H1 (cell line): Measurements from ENCODE around the gene CSTF2T. TPM values are rescaled to one million over a fixed set of nuclear protein-coding genes. Genes with fewer than 3 reads are reported as not detected.

Experiments used
- BACH1 ChIP-seq: IDR thresholded peaks from 2 replicates; pipeline ENCODE4 v1.6.1; 2012; ENCODE audit warnings: low read length, improper control_type of control experiment
- KDM1A ChIP-seq: fragments of 200-600, 300-600 bp; sonication (generic); IDR thresholded peaks from 2 replicates; pipeline ENCODE4 v1.7.1; 2016; ENCODE audit warnings: mild to moderate bottlenecking, low read length, borderline replicate concordance
- NANOG ChIP-seq: IDR thresholded peaks from 2 replicates; pipeline ENCODE4 v1.6.1; 2011; ENCODE audit warnings: low read length, low read depth, mild to moderate bottlenecking, inconsistent platforms; ENCODE audit not compliant: insufficient read depth, poor library complexity, severe bottlenecking
- SRF ChIP-seq: IDR thresholded peaks from 2 replicates; pipeline ENCODE4 v1.6.1; 2011; ENCODE audit warnings: mild to moderate bottlenecking, low read depth, low read length, moderate library complexity
- polyA plus RNA-seq, 7 experiments: library from polyadenylated mRNA; depleted of rRNA in 3 of 7; stranded (reverse) in 5 of 7; unstranded in 2 of 7; fragments of >200 nt in 5 of 7; fragments of 200-250 nt in 2 of 7; gene quantifications; 1 replicate in 5 of 7; 2 replicates in 1 of 7; 4 replicates in 1 of 7; pipeline versions ENCODE4 v1.2.1 to v1.2.3, GENCODE V29; 2011 to 2013; ENCODE audit warnings: missing spikeins in 2 of 7, mixed read lengths in 2 of 7
- total RNA-seq: library from RNA; stranded (reverse); fragmentation: NEBNext Ultra II Directional; extraction: Animal tissue kit (Norgen Biotek cat#: 25700); gene quantifications from 2 replicates; pipeline ENCODE4 v1.2.1, GENCODE V29; 2021
- TF ChIP-seq, protein P1 (sequence below), 3 experiments: IDR thresholded peaks; 1 replicate in 2 of 3; 2 replicates in 1 of 3; pipeline versions ENCODE4 v1.5.1 to v1.6.1; 2011; ENCODE audit warnings: low read length in 3 of 3, mild to moderate bottlenecking in 3 of 3, inconsistent platforms in 2 of 3, low read depth in 1 of 3, moderate library complexity in 1 of 3; ENCODE audit not compliant: insufficient read depth in 1 of 3; ENCODE audit errors: control extremely low read depth in 1 of 3

Gene CSTF2T
- total and polyA plus RNA-seq, 2 of the 8 experiments (the other 6 are each of a cell fraction or from before 2014, with no cell fraction given): 9.4 to 32.4 TPM

DNA sequence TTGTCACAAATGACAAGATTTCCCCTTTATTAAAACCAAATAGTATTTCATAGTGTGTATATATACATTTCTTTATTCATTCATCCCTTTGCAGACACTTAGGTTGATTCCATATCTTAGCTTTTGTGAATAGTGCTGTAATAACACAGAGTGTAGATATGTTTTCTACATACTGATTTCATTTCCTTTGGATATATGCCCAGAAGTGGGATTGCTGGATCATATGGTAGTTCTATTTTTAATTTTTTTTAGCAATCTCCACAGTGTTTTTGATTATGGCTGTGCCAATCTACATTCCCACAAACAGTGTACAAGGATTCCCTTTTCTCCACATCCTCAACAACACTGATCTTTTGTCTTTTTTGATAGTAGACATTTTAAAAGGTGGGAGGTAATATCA is 46.4 kb downstream of the CSTF2T start (continued):
- TF ChIP-seq KDM1A (no peak), SRF (no peak), NANOG (no peak), BACH1 (no peak)
- TF ChIP-seq, protein P1, sequence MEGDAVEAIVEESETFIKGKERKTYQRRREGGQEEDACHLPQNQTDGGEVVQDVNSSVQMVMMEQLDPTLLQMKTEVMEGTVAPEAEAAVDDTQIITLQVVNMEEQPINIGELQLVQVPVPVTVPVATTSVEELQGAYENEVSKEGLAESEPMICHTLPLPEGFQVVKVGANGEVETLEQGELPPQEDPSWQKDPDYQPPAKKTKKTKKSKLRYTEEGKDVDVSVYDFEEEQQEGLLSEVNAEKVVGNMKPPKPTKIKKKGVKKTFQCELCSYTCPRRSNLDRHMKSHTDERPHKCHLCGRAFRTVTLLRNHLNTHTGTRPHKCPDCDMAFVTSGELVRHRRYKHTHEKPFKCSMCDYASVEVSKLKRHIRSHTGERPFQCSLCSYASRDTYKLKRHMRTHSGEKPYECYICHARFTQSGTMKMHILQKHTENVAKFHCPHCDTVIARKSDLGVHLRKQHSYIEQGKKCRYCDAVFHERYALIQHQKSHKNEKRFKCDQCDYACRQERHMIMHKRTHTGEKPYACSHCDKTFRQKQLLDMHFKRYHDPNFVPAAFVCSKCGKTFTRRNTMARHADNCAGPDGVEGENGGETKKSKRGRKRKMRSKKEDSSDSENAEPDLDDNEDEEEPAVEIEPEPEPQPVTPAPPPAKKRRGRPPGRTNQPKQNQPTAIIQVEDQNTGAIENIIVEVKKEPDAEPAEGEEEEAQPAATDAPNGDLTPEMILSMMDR (IDR thresholded peaks at IDR 0.05; ENCODE audit: control extremely low read depth in 1 of 3, insufficient read depth in 1 of 3, low read depth in 1 of 3, low read length in 3 of 3): no peak
